SKM-1 (cell line): ENCODE results near the gene CDC42BPA.

Source experiments
- DNase-seq: peaks from one replicate; lab custom pipeline; 2025; ENCODE audit not compliant: unreplicated experiment; lab: John Stamatoyannopoulos, UW

Gene CDC42BPA

DNA sequence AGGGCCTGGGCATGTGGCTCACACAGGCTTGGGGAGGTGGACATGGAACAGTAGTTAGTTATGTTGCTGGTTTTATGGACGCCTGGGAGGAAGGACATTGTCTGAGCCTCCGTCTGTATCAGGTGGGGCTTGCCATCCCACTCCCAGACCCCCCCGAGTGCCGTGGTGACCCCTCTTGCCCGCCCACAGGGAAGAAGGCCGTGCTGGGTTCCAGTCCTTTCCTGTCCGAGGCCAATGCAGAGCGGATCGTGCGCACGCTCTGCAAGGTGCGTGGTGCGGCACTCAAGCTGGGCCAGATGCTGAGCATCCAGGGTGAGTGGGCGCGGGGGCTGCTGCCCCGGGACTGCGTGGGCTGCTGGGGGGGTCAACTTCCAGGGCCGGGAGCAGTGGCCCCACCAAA, 336.5 kb downstream of the CDC42BPA start:
- no peak for DNase-seq

DNA sequence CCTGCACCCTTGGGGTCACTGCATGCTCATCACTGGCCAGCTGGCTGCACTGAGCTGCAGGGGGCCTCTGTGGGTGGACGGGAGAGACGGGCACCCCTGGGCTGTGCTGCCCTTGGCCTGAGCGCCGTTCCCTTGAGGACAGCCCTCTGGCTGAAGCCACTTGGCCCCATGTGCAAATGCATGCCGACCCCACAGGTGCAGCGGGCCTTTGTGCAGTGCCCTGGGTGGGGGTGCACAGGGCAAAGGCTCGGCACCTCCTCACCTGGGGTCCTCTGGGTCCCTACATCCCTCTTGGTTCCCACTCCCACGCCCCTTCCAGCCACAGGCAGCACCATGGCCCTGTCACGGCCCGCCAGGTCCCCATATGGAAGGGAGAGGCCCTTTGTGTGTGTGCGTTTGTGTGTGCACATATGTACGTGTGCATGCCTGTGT, 336.9 kb downstream of the CDC42BPA start:
- no peak for DNase-seq

DNA sequence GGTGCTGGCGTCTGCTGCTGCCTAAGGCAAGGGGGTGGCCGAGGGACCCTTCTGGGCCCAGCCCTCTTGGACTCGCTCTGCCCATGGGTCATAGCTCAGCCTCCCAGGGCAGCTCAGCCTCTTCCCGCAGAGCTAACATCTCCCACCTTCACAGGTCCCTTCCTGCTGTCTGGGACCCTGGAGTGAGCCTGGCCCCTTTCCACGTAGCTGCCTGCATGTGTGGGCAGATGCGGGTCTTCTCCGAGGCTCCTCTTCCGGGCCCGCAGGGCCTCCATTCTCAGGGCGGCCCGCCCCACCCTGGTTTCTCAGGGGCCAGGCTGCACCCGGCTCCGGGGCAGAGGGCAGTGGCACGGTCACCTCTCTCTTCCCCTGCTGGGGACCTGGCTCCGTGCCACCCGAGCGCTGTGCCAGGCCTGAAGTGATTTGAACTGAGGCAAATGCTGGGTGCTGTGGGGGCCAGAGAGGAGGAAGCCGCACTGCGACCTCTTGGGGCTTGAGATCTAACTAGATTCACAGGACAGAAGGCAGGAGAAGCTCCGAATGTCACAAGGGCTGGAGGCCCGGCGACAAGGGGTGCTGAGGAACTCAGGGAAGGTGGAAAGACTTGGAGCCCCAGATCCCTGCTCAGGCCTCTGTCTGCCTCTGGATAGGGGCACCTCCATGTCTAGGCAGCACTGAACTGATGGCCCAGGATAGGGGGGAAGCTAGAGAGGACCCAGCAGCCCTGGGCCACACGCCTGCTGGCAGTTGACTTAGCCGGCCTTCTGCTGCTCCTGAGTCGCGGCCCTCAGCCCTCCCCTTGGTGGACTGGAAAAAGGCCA, 337.5 kb downstream of the CDC42BPA start:
- DNase-seq = no peak

GRCh38 chr1:226980122-226980560, 338.2 kb downstream of the CDC42BPA start:
- no peak for DNase-seq

DNA sequence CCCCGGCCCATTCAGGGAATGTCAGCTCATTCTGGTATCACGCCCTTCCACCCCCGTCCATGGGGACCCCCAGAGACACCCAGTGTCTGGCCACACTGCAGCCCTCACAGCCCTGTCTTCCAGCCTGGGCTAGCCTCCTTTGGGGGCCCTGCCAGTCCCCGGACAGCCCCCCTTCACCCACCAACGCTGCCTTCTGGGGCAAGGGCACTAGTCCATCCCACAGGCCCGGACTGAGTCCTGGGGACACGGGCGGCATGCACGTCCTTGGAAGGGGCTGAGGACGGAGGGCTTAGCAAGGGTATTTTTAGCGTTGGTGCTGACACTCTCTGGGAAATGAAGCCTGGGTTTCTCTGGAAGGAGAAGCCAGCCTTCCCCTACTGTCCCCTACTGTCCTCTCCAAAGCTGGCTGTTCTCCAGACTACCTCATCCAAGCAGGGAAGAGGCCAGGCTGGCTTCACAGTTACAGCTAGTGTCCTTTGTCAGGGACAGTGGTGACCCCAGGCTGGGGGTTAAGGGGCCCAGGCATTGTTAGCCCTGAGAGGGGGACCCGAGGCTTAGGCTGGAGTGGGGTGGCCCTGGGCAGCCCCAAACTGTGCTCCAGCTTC, 338.7 kb downstream of the CDC42BPA start:
- no peak for DNase-seq

- DNase-seq = no peak
These were observed 339.2 kb downstream of the CDC42BPA start for GRCh38 chr1:226979115-226979516.

GRCh38 chr1:226978432-226979114, 339.7 kb downstream of the CDC42BPA start:
- DNase-seq = no peak

DNA sequence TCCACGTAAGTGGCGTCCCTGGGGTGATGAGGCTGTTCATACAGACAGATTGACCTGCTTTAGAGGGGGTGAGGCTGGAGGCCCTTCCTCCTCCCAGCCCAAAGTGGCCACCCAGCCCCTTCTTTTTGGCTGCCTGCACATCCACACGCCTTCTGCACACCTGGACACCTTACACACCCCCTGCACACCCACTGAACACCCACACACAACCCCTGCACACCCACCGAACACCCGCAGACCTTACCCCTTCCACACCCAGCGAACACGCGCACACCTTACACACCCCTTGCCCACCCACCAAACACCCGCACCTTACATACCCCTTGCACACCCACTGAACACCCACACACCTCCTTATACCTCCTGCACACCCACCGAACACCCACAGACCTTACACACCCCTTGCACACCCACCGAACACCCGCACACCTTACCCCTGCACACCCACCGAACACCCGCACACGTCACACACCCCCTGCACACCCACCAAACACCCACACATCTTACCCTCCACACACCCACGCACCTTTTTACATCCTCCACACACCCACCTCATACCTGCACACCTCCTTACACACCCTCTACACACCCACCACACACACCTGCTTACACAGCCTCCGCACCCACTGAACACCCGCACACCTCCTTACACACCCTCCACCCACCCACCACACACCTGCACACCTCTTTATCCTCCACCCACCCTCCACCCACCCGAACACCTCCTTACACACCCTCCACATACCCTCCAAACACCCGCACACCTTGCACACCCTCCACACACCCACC, 340.5 kb downstream of the CDC42BPA start:
- no peak for DNase-seq

- no peak for DNase-seq
These were observed 341.2 kb downstream of the CDC42BPA start for GRCh38 chr1:226976978-226977642.

DNA sequence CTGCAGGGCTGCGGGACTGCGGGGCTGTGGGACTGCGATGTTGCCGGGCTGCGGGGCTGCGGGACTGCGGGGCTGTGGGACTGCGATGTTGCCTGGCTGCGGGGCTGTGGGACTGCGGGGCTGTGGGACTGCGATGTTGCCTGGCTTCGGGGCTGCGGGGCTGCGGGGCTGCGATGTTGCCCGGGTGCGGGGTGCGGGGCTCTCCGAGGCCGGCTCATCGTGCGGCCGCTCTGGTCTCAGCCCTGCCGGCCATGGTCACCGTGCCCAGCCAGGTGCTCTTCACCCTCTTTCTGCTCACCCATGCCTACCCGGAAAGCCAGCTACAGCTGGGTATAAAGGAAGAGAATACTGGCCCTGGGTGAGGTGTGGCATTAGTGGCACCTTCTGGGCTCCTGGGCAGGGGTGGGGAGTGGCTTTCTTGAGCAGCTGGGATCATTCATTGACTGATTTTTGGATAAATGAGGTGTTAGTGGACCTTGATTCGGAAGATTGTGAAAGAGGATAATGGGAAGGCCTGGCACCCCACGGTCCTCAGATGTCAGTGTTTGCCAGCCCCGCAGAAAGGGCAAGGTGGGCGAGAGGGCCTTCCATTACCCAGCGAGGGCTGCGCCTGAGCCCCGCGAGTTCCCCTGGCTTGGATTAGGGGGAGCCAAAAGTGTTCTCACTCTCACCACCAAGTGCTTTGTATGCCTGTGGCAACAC, 341.9 kb downstream of the CDC42BPA start:
- DNase-seq = no peak

GRCh38 chr1:226975259-226976250, 342.7 kb downstream of the CDC42BPA start:
- no peak for DNase-seq

GRCh38 chr1:226974544-226975258, 343.6 kb downstream of the CDC42BPA start:
- no peak for DNase-seq

GRCh38 chr1:226973898-226974543, 344.3 kb downstream of the CDC42BPA start:
- no peak for DNase-seq

- DNase-seq = no peak
These were observed 344.9 kb downstream of the CDC42BPA start for GRCh38 chr1:226973371-226973897.

DNA sequence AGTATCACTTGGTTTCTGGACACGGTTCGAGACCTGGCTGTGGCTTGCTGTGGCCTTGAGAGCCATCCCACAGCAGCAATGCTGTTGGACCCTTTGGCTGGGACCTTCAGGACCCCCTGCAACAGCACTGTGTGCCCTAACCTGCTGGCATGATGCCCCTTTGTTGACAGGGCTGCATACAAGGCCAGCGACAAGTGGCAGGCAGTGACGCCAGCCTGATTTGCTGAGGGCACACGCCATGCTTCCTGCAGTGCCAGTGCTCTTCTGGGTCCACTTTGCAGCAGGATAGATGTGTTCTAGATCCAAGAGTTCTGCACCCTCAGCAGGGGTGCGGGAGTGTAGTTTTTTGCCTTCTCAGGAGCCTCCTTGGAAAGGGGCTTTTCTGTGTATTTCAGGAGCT, 345.4 kb downstream of the CDC42BPA start:
- no peak for DNase-seq

- no peak for DNase-seq
These were observed 346.5 kb downstream of the CDC42BPA start for GRCh38 chr1:226971765-226972164.

- no peak for DNase-seq
These were observed 350.6 kb downstream of the CDC42BPA start for GRCh38 chr1:226967665-226968064.
